HCT116 (cell line): ENCODE measurements around the gene MICAL3. TPM values are rescaled to one million over a fixed set of nuclear protein-coding genes. Genes with fewer than 3 reads are reported as not detected.

ENCODE experiments used
- ATAC-seq: fragments of 200-7000 bp; cut with Tn5 transposase; 2 replicates; pipeline ENCODE4 v1.9.1; 2020; ENCODE audit warnings: mild to moderate bottlenecking, moderate library complexity
- BruUV-seq: library from RNA; stranded (reverse); fragments of 400-500 nt; replicated peaks from 2 replicates; lab custom pipeline; 2021; lab: Mats Ljungman, UMichigan
- CTCF ChIA-PET: fragments of 300-600 bp; sonication (Branson Sonifier 250); formaldehyde crosslinking; loops from one replicate; lab custom pipeline; 2021; ENCODE audit warnings: antibody characterized with exemption; lab: Charles Lee
- POLR2A ChIA-PET: fragments of 300-600, 350-600 bp; sonication (Branson Sonifier 250); formaldehyde crosslinking; loops from one replicate; lab custom pipeline; 2021; ENCODE audit warnings: antibody characterized with exemption; lab: Charles Lee
- RAD21 ChIA-PET, 2 experiments: fragments of 300-600 bp; sonication (Branson Sonifier 250); formaldehyde crosslinking; loops; one replicate each; lab custom pipeline; 2023; ENCODE audit warnings: low total read pairs in 2 of 2; ENCODE audit not compliant: uncharacterized antibody in 2 of 2, unreplicated experiment in 2 of 2, low non-redundant PET in 1 of 2; lab: Charles Lee
- DNase-seq: peaks from one replicate; pipeline ENCODE4 v3.0.0-alpha.2; 2010; ENCODE audit warnings: low read depth, low spot score
- H2AFZ ChIP-seq: fragments of 200-600 bp; shearing (Covaris generic), sonication (generic); 2 replicates; pipeline ENCODE4 v1.6.1; 2017; ENCODE audit warnings: low read depth, mixed run types, mixed read lengths, antibody characterized with exemption, low read length; ENCODE audit not compliant: poor library complexity, severe bottlenecking
- H3K27ac ChIP-seq: 2 replicates; pipeline ENCODE4 v1.5.1; 2012; ENCODE audit warnings: low read depth, low read length
- H3K27me3 ChIP-seq: fragments of 200-600 bp; sonication (generic); 2 replicates; pipeline ENCODE4 v1.6.1; 2016; ENCODE audit warnings: mixed run types, low read length, mixed read lengths; ENCODE audit not compliant: insufficient read depth
- H3K36me3 ChIP-seq, 2 experiments: fragments of 200-500 bp in 1 of 2; fragments of 200-600 bp in 1 of 2; sonication (Bioruptor generic) in 1 of 2; sonication (generic) in 1 of 2; 2 replicates each; pipeline versions ENCODE4 v1.5.1 to v1.6.1; 2014 to 2016; ENCODE audit warnings: low read length in 2 of 2, inconsistent platforms in 1 of 2, mixed read lengths in 1 of 2, mixed run types in 1 of 2; ENCODE audit not compliant: insufficient read depth in 2 of 2, control insufficient read depth in 1 of 2
- H3K4me1 ChIP-seq, 2 experiments: fragments of 200-600 bp in 1 of 2; sonication (generic) in 1 of 2; 2 replicates each; pipeline versions ENCODE4 v1.5.1 to v1.6.1; 2012 to 2017; ENCODE audit warnings: low read length in 2 of 2, inconsistent platforms in 1 of 2, mild to moderate bottlenecking in 1 of 2, mixed read lengths in 1 of 2, mixed run types in 1 of 2, moderate library complexity in 1 of 2; ENCODE audit not compliant: insufficient read depth in 2 of 2, control insufficient read depth in 1 of 2
- H3K4me2 ChIP-seq: fragments of 200-600 bp; sonication (generic); 2 replicates; pipeline ENCODE4 v1.6.1; 2017; ENCODE audit warnings: mixed run types, low read length, mixed read lengths
- H3K4me3 ChIP-seq, 2 experiments: fragments of 200-600 bp in 1 of 2; sonication (generic) in 1 of 2; replicated peaks in 1 of 2; 2 replicates each; pipeline ENCODE4 v1.5.1; 2011 to 2016; ENCODE audit warnings: low read length in 2 of 2, control low read depth in 1 of 2, low read depth in 1 of 2, mild to moderate bottlenecking in 1 of 2, mixed read lengths in 1 of 2, mixed run types in 1 of 2
- H3K79me2 ChIP-seq: fragments of 200-600 bp; sonication (generic); 2 replicates; pipeline ENCODE4 v1.6.1; 2017; ENCODE audit warnings: mild to moderate bottlenecking, mixed run types, low read length, moderate library complexity, mixed read lengths; ENCODE audit not compliant: insufficient read depth
- H3K9ac ChIP-seq: fragments of 200-600 bp; sonication (generic); 2 replicates; pipeline ENCODE4 v1.6.1; 2016; ENCODE audit warnings: low read length, mixed read lengths
- H3K9me2 ChIP-seq: fragments of 200-600 bp; sonication (generic), shearing (Covaris generic); 2 replicates; pipeline ENCODE4 v1.6.1; 2017; ENCODE audit warnings: mixed run types, mild to moderate bottlenecking, moderate library complexity; ENCODE audit not compliant: insufficient read depth
- H3K9me3 ChIP-seq, 2 experiments: fragments of 200-500 bp in 1 of 2; fragments of 200-600 bp in 1 of 2; sonication (Bioruptor generic) in 1 of 2; sonication (generic) in 1 of 2; 2 replicates each; pipeline ENCODE4 v1.6.1; 2014 to 2017; ENCODE audit warnings: low read length in 2 of 2, mixed read lengths in 2 of 2, inconsistent platforms in 1 of 2, low read depth in 1 of 2, mild to moderate bottlenecking in 1 of 2, mixed run types in 1 of 2, moderate library complexity in 1 of 2; ENCODE audit not compliant: control insufficient read depth in 1 of 2, insufficient read depth in 1 of 2
- H4K20me1 ChIP-seq: fragments of 200-600 bp; sonication (generic), shearing (Covaris generic); 2 replicates; pipeline ENCODE4 v1.6.1; 2017; ENCODE audit warnings: mixed run types, mild to moderate bottlenecking, moderate library complexity; ENCODE audit not compliant: insufficient read depth
- CBX3 ChIP-seq: IDR thresholded peaks from 2 replicates; pipeline ENCODE4 v1.6.1; 2012; ENCODE audit warnings: low read depth
- CEBPB ChIP-seq: IDR thresholded peaks from 2 replicates; pipeline ENCODE4 v1.6.1; 2012; ENCODE audit warnings: low read depth
- CTCF ChIP-seq, 3 experiments: fragments of 200-600 bp in 1 of 3; sonication (generic) in 1 of 3; IDR thresholded peaks in 2 of 3; conservative IDR thresholded peaks in 1 of 3; 2 replicates each; pipeline ENCODE4 v1.5.1; 2012 to 2017; ENCODE audit warnings: low read depth in 2 of 3, low read length in 2 of 3, antibody characterized with exemption in 1 of 3, borderline replicate concordance in 1 of 3, control low read depth in 1 of 3, mild to moderate bottlenecking in 1 of 3, mixed read lengths in 1 of 3, mixed run types in 1 of 3, moderate library complexity in 1 of 3; ENCODE audit not compliant: insufficient read depth in 1 of 3
- ELF1 ChIP-seq: IDR thresholded peaks from 2 replicates; pipeline ENCODE4 v1.6.1; 2012; ENCODE audit warnings: low read depth, borderline replicate concordance
- EZH2 ChIP-seq: fragments of 200-600 bp; sonication (generic); IDR thresholded peaks from 2 replicates; pipeline ENCODE4 v1.6.1; 2017; ENCODE audit warnings: antibody characterized with exemption, mixed run types
- EZH2phosphoT487 ChIP-seq: fragments of 200-600 bp; IDR thresholded peaks from 2 replicates; pipeline ENCODE4 v1.6.1; 2018; ENCODE audit warnings: antibody characterized with exemption, borderline replicate concordance
- FOSL1 ChIP-seq: IDR thresholded peaks from 2 replicates; pipeline ENCODE4 v1.6.1; 2012; ENCODE audit warnings: low read depth
- POLR2A ChIP-seq: IDR thresholded peaks from 2 replicates; pipeline ENCODE4 v1.7.0; 2011; ENCODE audit warnings: borderline replicate concordance; ENCODE audit not compliant: insufficient read depth, insufficient read length; ENCODE audit errors: extremely low read depth
- RAD21 ChIP-seq: IDR thresholded peaks from 2 replicates; pipeline ENCODE4 v1.6.1; 2012; ENCODE audit warnings: low read depth, mild to moderate bottlenecking
- REST ChIP-seq: IDR thresholded peaks from 2 replicates; pipeline ENCODE4 v1.6.1; 2012; ENCODE audit warnings: low read depth
- SIN3A ChIP-seq: IDR thresholded peaks from 2 replicates; pipeline ENCODE4 v1.6.1; 2012; ENCODE audit warnings: low read depth
- SRF ChIP-seq: IDR thresholded peaks from 2 replicates; pipeline ENCODE4 v1.6.1; 2012; ENCODE audit warnings: low read depth
- ZFX ChIP-seq: fragments of 450-650 bp; IDR thresholded peaks from 2 replicates; pipeline ENCODE4 v1.6.1; 2017
- ZNF274 ChIP-seq: fragments of 200-500 bp; sonication (Bioruptor generic); IDR thresholded peaks from 2 replicates; pipeline ENCODE4 v1.6.1; 2014; ENCODE audit warnings: mild to moderate bottlenecking, low read depth, low read length, inconsistent platforms
- intact Hi-C: fragments of 100-400 bp; cut with micrococcal nuclease; formaldehyde crosslinking; loops from 2 replicates; pipeline ENCODE4 v1.10.0; 2022
- total RNA-seq: library from RNA; stranded (reverse); gene quantifications from one replicate; pipeline ENCODE4 v1.2.1, GENCODE V29; 2021; ENCODE audit not compliant: unreplicated experiment
- TF ChIP-seq, protein P1 (sequence below): IDR thresholded peaks from 2 replicates; pipeline ENCODE4 v1.6.1; 2012
- TF ChIP-seq, protein P2 (sequence below): IDR thresholded peaks from 2 replicates; pipeline ENCODE4 v1.6.1; 2011; ENCODE audit warnings: mild to moderate bottlenecking, low read length, moderate library complexity; ENCODE audit not compliant: insufficient replicate concordance; ENCODE audit errors: extremely low read depth

MICAL3 gene
- total RNA-seq, 1 experiment from 2014 or later: 30.8 TPM

- Histone ChIP-seq H3K4me2 (no peak overlapping the region), H3K4me1 (peaks cover 27 to 46% of the 10 kb centered on the region in 2 experiments), H2AFZ (no peak overlapping the region), H3K27me3 (no peaks in the 10 kb centered on the region), H4K20me1 (peaks cover 20% of the 10 kb centered on the region; the same call in 1 of the 2 replicates), H3K27ac (no peak overlapping the region), H3K36me3 (no peaks in the 10 kb centered on the region), H3K79me2 (peaks cover 94% of the 10 kb centered on the region), H3K9me3 (no peaks in the 10 kb centered on the region), H3K4me3 (no peak overlapping the region), H3K9ac (no peak overlapping the region), H3K9me2 (no peaks in the 10 kb centered on the region)
- intact Hi-C loops: no loop called here
- RAD21 ChIA-PET: no interaction called here
- POLR2A ChIA-PET: no interaction called here
- ATAC-seq (no peak), DNase-seq (no peak)
- CTCF ChIA-PET: no interaction called here
- TF ChIP-seq RAD21 (no peak), CEBPB (no peak), ZFX (no peak), REST (no peak), ZNF274 (no peak), FOSL1 (no peak), ELF1 (no peak), SIN3A (no peak), POLR2A (no peak), EZH2 (no peak), SRF (no peak), CBX3 (no peak), EZH2phosphoT487 (no peak), CTCF (IDR thresholded peaks at IDR 0.05 in 2 of 3, conservative IDR thresholded peaks at IDR 0.05 in 1 of 3; ENCODE audit: borderline replicate concordance in 1 of 3, insufficient read depth in 1 of 3, low read depth in 2 of 3, low read length in 2 of 3) (no peak)
- TF ChIP-seq, protein P1, sequence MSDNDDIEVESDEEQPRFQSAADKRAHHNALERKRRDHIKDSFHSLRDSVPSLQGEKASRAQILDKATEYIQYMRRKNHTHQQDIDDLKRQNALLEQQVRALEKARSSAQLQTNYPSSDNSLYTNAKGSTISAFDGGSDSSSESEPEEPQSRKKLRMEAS: no peak
- TF ChIP-seq, protein P2, sequence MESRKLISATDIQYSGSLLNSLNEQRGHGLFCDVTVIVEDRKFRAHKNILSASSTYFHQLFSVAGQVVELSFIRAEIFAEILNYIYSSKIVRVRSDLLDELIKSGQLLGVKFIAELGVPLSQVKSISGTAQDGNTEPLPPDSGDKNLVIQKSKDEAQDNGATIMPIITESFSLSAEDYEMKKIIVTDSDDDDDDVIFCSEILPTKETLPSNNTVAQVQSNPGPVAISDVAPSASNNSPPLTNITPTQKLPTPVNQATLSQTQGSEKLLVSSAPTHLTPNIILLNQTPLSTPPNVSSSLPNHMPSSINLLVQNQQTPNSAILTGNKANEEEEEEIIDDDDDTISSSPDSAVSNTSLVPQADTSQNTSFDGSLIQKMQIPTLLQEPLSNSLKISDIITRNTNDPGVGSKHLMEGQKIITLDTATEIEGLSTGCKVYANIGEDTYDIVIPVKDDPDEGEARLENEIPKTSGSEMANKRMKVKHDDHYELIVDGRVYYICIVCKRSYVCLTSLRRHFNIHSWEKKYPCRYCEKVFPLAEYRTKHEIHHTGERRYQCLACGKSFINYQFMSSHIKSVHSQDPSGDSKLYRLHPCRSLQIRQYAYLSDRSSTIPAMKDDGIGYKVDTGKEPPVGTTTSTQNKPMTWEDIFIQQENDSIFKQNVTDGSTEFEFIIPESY: no peak
- BruUV-seq: no TSS peak
These were observed 97.3 kb downstream of the MICAL3 start for GRCh38 chr22:17927062-17927461.
